ENCODE data around the gene USF3.

USF3 gene

GRCh38 chr3:113695786-113696645, at the start of gene USF3:
Gene USF3, minus strand, starts transcription at chr3:113696642. Its CDS starts 21,764 bp downstream, at chr3:113674878.
- peak; percentile 82 for DNase-seq

- DNase-seq = peak; percentile 95
Measured at GRCh38 chr3:113745756-113746547, 49.5 kb upstream of the USF3 start, which contains the start of gene NAA50. Gene NAA50, minus strand, starts transcription at chr3:113746249. Its CDS starts 300 bp downstream, at chr3:113745949.

- DNase-seq = peak; percentile 81
Measured at GRCh38 chr3:113744941-113745755, 48.7 kb upstream of the USF3 start.

GRCh38 chr3:113743006-113743630, 46.7 kb upstream of the USF3 start:
- no peak for DNase-seq

GRCh38 chr3:113741620-113742019, 45.2 kb upstream of the USF3 start:
- no peak for DNase-seq

- no peak for DNase-seq
Measured at GRCh38 chr3:113741086-113741485, 44.6 kb upstream of the USF3 start.

GRCh38 chr3:113736548-113737089, 40.2 kb upstream of the USF3 start:
- DNase-seq = no peak

GRCh38 chr3:113731694-113732093, 35.3 kb upstream of the USF3 start:
- DNase-seq = no peak

- DNase-seq = no peak
Measured at GRCh38 chr3:113730550-113730949, 34.1 kb upstream of the USF3 start.

- no peak for DNase-seq
Measured at GRCh38 chr3:113728661-113729060, 32.2 kb upstream of the USF3 start.

GRCh38 chr3:113721636-113722035, 25.2 kb upstream of the USF3 start:
- DNase-seq = no peak

- no peak for DNase-seq
Measured at GRCh38 chr3:113719758-113720157, 23.3 kb upstream of the USF3 start.

- DNase-seq = no peak
Measured at GRCh38 chr3:113719294-113719693, 22.9 kb upstream of the USF3 start.

- DNase-seq = no peak
Measured at GRCh38 chr3:113717818-113718217, 21.4 kb upstream of the USF3 start.

GRCh38 chr3:113717308-113717707, 20.9 kb upstream of the USF3 start:
- DNase-seq = no peak

- DNase-seq = no peak
Measured at GRCh38 chr3:113714702-113715101, 18.3 kb upstream of the USF3 start.

GRCh38 chr3:113712129-113712528, 15.7 kb upstream of the USF3 start:
- DNase-seq = no peak

- no peak for DNase-seq
Measured at GRCh38 chr3:113707835-113708234, 11.4 kb upstream of the USF3 start.

- DNase-seq = no peak
Measured at GRCh38 chr3:113698956-113699355, 2.5 kb upstream of the USF3 start.

GRCh38 chr3:113698213-113698742, 1.8 kb upstream of the USF3 start:
- no peak for DNase-seq

- no peak for DNase-seq
Measured at GRCh38 chr3:113697500-113698090, 1.2 kb upstream of the USF3 start.

Data from activated naive CD4-positive, alpha-beta T cell treated with Interleukin-2 at 50 U/mL for 16 hours (primary cell).